Jurkat, Clone E6-1 (cell line): ENCODE results near the gene PTH2R. TPM values are rescaled to one million over a fixed set of nuclear protein-coding genes. Genes with fewer than 3 reads are reported as not detected.
"Not testable (repeated sequence)": the region's sequence is repeated elsewhere in the genome, so short reads cannot be mapped to it uniquely, and the experiment has no call there.

Experiments used
- DNase-seq: peaks from one replicate; pipeline ENCODE4 v3.0.0-alpha.2; 2011; ENCODE audit warnings: low read depth, low spot score
- H3K4me3 ChIP-seq: 2 replicates; pipeline ENCODE4 v1.5.1; 2011; ENCODE audit warnings: mild to moderate bottlenecking, low read length, control low read depth, moderate library complexity
- polyA plus RNA-seq: library from polyadenylated mRNA; unstranded; fragments of >200 nt; gene quantifications from one replicate; pipeline ENCODE4 v1.2.1, GENCODE V29; 2012; ENCODE audit warnings: missing spikeins; ENCODE audit not compliant: insufficient read length, insufficient read depth

The PTH2R gene, protein sequence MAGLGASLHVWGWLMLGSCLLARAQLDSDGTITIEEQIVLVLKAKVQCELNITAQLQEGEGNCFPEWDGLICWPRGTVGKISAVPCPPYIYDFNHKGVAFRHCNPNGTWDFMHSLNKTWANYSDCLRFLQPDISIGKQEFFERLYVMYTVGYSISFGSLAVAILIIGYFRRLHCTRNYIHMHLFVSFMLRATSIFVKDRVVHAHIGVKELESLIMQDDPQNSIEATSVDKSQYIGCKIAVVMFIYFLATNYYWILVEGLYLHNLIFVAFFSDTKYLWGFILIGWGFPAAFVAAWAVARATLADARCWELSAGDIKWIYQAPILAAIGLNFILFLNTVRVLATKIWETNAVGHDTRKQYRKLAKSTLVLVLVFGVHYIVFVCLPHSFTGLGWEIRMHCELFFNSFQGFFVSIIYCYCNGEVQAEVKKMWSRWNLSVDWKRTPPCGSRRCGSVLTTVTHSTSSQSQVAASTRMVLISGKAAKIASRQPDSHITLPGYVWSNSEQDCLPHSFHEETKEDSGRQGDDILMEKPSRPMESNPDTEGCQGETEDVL
- not detected for polyA plus RNA-seq

DNA sequence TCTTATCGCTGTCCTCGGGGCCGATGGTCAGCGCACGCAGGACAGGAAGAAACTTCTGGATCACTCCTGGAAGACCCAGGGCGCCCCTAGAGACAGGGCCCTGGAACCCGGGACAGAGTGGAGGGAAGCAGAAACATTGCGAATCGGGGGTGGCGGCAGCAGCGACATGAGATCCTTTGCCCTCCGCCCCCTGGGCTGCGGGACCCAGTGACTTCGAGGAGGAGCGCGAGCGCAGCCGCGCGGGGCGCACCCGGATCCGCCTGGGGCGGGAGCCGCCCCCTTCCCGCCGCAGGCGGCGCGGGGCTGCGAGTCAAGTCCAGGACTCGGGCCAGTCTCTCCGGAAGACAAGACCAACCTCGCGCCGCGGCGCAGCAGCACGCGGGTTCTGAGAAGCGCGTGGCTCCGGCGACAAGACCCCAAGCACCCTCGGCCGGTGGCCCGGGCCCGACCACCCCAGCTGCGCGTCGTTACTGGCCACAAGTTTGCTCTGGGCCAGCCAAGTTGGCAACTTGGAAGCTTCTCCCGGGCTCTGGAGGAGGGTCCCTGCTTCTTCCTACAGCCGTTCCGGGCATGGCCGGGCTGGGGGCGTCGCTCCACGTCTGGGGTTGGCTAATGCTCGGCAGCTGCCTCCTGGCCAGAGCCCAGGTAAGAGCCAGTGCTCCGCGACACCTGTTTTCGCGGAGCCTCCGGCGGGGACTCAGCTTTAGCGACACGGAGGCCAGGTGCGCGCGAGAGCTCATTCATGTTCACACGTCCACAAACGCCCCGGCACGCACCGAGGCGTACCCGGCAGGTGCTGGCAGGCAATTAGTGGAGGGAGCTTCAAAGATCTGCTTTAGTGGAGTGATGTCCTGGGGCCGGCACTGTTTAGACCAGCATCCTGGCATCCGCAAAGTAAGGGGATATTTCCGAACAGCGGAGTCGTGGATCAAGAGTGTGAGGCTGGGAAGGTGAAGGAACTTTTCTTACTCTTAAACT is at the start of gene PTH2R:
PTH2R (plus strand) TSS at position 319 of the 978 bp plus-strand sequence; CDS start at position 571, 252 bp downstream.
- no peak within 1 kb of the TSS for H3K4me3 ChIP-seq
- no peak for DNase-seq

DNA sequence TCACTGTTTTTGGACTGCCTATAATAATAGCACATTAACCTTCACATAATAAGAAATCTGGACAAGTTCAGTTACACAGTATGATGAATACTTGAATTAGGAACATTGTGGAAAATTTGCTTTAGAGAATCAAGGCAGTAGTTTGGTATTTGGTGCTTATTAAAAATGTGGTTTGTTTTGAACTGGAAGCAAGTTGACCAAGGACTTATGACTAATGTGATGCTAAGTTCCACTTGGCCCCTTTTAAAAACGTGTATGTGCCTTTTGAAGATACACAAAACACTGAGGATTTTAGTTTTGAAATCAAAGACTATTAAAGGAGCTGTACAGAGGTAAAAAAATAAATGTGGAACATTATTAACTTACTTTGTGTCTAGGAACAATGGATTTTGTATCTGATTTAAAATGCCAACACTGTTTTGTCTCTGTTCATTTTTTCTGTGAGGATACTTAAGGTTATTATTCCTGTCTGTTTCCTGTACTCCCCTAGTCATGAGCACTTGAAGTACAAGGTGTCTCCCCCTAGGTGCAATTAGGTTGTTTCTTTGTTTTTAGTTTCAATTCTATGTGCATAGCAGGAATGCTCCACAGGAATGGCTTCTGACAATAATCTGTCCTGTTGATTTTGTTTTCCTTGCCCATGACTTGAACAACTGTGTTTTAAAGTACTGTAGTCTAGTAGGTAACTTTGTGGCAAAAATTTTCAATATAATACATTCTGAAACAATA is 49.6 kb upstream of the PTH2R start:
- DNase-seq = no peak
- no peak overlapping the region for H3K4me3 ChIP-seq

DNA sequence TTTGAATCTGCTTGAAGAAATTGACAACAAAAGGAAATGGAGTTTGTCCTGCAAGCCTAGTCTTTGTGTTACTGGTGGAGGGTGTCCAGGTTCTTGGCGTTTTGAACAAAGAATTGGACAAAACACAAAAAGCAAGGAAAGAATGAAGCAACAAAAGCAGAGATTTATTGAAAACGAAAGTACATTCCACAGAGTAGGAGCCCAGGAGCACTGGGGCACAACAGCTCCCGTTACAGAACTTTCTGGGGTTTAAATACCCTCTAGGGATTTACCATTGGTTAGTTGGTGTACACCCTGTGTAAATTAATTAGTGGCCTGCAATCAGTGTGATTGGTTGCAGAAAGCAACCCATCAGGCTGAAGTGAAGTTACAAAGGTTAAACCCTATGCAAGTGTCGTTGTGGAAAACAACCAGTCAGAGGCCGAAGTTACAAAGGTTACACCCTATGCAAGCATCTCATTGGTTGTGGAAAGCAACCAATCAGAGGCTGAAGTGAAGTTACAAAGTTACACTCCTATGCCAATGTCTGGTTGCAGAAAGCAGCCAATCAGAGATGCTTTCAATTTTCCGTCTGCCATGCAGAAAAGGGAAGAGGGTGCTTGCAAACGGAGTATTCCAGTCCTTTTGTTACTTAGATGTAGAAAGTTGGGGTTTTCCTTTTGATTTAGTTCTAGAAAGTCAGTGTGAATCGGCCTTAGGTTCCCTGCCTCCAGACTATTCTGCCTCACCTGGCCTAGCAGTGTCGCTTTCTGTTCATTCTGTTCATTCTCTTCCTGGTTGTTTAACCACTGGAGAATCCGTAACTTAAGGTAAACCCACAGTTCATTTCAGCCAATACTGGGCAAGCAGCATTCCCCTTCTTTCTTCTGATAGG is 47.6 kb upstream of the PTH2R start:
- no peak for DNase-seq
- H3K4me3 ChIP-seq = no peak overlapping the region

DNA sequence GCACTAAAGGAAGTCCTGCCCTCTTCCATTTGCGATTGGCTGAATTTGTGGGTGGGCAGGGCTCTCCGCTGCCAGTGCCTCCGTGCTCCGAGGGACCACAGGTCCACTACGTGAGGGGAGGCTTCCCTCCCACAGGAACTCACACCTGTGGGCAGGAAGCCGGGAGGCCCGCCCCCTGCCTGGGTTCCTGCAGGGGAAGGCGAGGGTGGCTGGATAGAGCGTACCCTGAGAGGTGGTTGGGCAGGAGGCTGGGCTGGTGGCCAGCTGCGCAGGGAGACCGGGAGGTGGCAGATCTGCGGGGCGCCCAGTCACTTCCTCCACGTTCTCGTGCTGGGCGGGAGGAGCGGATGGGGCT is 47.0 kb upstream of the PTH2R start:
- H3K4me3 ChIP-seq = no peak overlapping the region
- no peak for DNase-seq

DNA sequence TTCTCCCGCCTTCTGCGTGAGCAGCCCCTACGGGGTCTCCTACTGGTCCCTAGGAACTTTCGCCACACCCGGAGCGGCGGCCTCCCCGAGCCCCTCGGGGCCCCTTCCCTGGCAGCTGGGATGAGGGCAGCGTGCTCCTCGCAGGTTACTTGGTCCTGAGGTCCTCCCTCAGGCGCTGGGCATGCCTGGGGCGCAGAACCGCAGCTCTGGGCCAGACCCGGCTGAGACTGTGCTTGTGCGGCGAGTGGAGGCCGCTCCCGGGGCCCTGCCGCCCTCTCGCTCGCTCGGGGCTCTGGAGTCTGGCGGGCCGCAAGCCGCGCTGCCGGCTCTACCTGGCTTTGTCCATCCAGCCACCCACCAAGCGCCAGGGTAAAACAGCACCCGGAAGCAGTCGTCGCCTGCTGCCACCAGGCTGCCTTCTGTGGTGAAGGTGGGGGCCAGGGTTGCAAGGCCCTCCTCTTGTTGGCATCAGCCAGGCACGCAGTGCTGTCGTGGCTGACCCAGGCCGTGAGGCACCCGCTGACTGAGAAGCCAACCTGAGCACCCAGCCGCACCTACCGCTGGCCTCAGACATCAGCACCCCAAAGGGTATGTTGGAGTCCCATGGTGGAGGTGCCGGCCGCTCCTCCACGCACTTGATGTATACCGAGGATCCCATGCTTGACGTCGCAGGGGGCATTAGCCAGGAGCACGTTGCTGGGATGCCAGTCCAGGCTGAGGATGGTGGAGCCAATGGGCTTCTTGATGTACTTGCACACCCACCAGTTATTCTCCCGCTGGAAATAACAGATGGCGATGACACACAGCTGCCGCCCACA is 46.1 kb upstream of the PTH2R start:
- no peak overlapping the region for H3K4me3 ChIP-seq
- DNase-seq = no peak

DNA sequence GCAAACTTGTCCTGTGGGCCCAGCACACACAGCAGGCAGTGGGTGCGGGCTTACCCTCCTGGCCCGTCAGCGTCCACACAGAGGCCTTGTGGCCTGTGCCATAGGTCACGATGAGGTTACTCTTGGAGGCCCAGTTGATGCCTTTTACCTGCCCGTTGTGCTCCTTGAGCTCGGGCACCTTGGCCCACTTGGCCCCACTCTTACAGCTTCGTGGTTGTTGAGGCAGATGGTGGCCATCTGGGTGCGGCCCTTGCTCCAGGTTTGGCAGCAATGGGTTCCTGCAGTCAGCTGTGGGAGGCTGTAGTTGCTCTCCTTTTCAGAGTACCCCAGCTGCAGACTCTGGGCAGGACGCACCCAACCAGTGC is 45.5 kb upstream of the PTH2R start:
- no peak for DNase-seq
- H3K4me3 ChIP-seq = no peak overlapping the region

DNA sequence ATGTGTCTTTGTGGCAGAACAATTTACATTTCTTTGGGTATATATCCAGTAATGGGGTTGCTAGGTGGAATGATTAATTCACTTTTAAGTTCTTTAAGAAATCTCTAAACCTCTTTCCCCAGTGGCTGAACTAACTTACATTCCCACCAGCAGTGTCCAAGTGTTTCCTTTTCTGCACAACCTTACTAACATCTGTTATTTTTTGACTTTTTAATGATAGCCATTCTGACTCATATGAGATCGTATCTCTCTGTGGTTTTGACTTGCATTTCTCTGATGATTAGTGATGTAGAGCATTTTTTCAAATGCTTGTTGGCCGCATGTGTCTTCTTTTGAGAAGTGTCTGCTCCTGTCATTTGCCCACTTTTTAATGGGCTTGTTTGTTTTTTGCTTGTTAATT is 43.1 kb upstream of the PTH2R start:
- no peak for DNase-seq
- no peak overlapping the region for H3K4me3 ChIP-seq

DNA sequence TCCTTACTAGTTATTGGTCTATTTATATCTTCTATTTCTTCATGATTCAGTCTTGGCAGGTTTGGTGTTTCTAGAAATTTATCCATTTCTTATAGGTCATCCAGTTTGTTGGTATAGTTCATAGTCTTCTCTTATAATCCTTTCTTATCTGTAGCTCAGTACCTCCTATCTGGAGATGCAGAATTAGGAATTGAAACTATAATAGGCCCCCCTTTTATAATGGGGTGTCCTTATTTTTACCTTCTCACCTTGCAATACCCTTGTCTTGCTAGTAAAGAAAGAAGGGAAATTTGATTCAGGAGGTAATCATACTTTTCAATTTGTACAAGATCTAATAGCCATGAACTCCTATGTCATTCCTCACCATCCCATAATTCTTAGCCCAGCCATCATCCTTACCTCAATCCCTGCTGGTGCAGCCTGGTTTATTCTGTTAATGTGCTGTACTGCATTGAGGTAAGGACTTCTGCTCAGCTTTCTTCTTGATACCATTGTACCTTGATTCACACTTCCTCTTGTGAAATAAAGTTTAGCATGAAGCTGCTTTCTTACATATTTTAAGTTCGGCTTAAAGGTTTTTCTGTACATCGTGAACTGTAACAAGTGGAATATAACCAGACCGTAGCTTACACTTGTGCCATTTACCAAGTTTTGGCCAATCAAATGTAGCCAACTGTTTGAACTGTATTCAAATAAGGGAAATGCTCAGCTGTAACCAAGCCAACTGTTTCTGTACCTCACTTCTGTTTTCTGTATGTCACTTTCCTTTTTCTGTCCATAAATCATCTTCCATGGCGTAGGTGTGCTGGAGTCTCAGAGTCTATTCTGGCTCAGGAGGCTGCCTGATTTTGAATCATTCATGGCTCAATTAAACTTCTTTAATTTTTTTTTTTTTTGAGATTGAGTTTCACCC is 40.1 kb upstream of the PTH2R start:
- DNase-seq = no peak
- no peak overlapping the region for H3K4me3 ChIP-seq

DNA sequence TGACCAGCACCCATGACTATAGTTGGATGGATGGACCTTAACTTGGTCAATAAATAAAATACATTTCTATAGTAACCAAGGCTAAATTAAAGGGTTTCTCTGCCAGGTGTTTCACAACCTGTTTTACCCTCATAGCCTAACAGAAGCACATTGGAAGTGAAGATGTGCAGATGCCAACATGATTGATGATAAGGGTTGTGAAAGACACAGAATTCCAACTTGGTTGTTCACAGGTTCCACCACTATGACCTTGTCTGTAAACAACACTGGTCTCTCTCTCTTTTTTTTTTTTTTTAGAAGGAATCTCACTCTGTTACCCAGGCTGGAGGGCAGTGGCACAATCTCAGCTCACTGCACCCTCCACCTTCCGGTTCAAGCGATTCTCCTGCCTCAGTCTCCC is 37.5 kb upstream of the PTH2R start:
- H3K4me3 ChIP-seq = no peak overlapping the region
- DNase-seq = no peak

DNA sequence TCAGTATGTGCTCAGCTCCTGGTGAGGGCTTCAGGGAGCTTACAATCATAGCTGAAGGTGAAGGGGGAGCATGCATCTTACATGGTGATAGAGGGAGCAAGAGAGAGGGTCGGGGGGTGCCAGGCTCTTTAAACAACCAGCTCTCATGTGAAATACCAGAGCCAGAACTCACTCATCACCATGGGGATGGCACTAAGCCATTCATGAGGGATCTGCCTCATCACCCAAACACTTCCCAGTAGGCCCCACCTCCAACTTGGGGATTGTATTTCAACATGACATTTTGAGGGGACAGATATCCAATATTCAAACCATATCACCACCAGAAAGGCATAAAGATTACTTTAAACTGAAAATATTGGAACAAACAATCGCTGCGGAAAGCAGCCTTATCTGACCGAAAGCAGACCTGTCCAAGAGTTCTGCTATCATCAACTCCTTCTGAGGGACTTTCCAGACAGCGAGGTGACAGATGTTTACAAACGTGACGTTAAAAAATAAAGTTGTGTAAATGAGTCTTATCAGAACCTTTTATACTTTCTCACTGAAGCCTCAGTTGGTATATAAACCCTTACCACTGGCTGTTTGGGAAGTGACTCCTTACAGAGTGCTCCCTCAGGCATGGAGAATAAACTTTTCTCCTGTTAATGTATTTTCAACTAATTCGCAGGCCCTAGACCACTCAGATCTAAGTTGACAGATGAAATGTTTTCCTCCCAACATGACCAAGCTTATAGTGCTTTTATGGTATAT is 35.5 kb upstream of the PTH2R start:
- no peak overlapping the region for H3K4me3 ChIP-seq
- DNase-seq = no peak

DNA sequence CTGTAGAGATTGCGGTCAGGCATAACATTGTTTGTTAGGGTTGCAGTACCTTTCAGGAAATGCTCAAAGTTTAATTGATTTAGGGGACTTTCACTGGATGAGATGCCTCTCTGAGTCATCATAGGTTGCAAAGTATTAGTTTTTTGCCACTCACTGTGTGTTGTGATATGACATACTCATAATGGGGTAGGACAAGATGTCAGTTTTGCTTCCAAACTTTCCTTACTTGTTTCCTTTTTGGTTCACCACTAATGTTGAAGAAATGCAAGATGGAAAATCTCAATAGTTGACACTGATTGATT is 35.0 kb upstream of the PTH2R start:
- no peak for DNase-seq
- no peak overlapping the region for H3K4me3 ChIP-seq

DNA sequence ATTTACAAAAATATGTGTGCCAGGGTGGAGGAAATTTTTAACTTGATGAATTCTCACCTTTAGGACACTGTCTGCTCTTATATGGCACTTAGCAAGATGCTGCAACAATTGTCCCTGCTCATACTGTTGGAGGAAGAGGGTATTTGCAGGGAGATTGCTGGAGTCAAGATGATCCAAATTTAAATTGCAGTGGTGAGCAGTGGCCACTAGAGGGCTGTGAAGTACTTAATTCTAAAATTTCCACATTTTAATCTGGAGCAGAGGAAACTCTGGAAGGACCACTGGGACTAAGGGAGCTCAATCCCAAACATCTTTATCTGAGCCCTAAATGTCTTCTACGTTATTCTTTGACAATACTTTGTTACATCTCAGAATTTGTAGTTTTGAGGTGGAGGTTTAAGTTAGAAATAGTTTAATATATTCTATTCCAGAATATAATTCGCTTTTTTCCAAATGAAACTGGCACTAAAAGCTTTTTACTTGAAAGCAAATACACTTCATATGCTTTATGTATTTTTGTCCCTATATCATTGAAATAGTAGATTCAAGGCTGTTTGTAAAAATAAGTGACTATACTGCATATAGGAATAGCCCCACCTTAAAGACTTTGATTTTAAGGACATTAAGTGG is 33.0 kb upstream of the PTH2R start:
- DNase-seq = peak; percentile 34
- no peak overlapping the region for H3K4me3 ChIP-seq

DNA sequence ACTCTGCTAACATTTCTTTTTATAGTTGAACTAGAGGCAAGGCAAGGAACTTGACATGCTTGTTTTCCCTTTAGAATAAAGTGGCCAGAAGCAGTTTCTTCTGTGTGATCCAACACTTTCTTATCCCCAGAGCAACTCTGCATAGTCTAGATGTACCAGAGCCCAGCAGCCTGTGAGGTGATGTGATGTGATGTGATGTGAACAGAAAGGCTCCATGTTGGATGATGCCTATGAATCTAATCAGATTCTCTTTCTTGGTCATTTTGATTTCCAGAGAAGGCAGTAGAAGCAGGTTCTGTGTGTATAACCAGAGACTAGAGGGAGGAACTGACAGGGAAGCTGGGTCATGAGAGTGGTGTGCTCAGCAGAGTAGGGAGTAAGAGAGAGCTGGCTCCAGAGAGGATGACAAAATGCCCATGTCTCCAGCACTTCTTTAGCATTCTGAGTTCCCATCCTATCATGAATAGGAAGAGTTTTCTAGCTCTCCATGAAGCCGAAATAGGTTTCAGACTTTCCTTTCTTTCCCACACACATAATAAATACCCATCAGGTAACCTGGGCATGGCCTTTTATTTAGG is 31.0 kb upstream of the PTH2R start:
- DNase-seq = no peak
- no peak overlapping the region for H3K4me3 ChIP-seq

DNA sequence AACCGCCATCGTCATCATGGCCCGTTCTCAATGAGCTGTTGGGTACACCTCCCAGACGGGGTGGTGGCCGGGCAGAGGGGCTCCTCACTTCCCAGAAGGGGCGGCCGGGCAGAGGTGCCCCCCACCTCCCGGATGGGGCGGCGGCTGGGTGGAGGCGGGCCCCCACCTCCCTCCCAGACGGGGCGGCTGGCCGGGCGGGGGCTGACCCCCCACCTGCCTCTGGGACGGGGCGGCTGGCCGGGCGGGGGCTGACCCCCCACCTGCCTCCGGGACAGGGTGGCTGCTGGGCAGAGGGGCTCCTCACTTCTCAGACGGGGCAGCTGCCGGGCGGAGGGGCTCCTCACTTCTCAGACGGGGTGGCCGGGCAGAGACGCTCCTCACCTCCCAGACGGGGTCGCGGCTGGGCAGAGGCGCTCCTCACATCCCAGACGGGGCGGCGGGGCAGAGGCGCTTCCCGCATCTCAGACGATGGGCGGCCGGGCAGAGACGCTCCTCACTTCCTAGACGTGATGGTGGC is 29.2 kb upstream of the PTH2R start:
- H3K4me3 ChIP-seq, DNase-seq: not testable (repeated sequence)

DNA sequence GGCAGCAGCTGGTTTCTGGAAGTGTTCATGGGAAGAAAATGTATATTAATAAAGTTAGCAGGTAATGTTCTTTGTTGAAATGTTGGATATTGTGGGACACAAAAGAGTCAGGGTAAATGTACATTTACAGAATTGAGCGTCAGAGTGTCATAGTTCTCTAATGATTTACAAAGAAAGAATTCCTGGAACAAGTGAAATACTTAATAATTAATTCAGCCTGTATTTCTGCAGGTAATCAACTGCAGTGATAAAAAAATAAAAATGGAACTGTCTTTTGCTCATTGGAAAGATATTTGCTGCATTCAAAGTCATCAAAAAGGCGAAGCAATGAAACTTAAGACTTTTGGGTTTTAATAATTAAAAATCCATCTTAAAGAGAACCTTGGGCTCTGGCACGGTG is 27.4 kb upstream of the PTH2R start:
- DNase-seq = no peak
- H3K4me3 ChIP-seq = no peak overlapping the region
